ENCODE results near the gene RIIAD1. TPM values are rescaled to one million over a fixed set of nuclear protein-coding genes. Genes with fewer than 3 reads are reported as not detected.
A peak's percentile ranks its signal among the peaks of the same experiment; 100 is the strongest.
"Not testable (repeated sequence)": the region's sequence is repeated elsewhere in the genome, so short reads cannot be mapped to it uniquely, and the experiment has no call there.

The RIIAD1 gene
- not detected in 2 replicates for total RNA-seq (2014; rRNA removed; shearing (Covaris generic))

- DNase-seq (ENCODE audit: low spot score): no peak
Measured at GRCh38 chr1:151720974-151721787, at the start of gene RIIAD1. Gene RIIAD1, plus strand, starts transcription at chr1:151721522. Its CDS starts 15 bp downstream, at chr1:151721537.

GRCh38 chr1:151673407-151673806 lies 47.9 kb upstream of the RIIAD1 start:
- no peak for DNase-seq (ENCODE audit: low spot score)

GRCh38 chr1:151680391-151680790 lies 40.9 kb upstream of the RIIAD1 start:
- DNase-seq (ENCODE audit: low spot score): peak; percentile 77

GRCh38 chr1:151680826-151681225 lies 40.5 kb upstream of the RIIAD1 start:
- peak; percentile 100 for DNase-seq (ENCODE audit: low spot score)

GRCh38 chr1:151681923-151682322 lies 39.4 kb upstream of the RIIAD1 start:
- DNase-seq (ENCODE audit: low spot score): no peak

GRCh38 chr1:151682901-151683300 lies 38.4 kb upstream of the RIIAD1 start:
- not testable (repeated sequence) for DNase-seq (ENCODE audit: low spot score)

- DNase-seq (ENCODE audit: low spot score): no peak
Measured at GRCh38 chr1:151684128-151684527, 37.2 kb upstream of the RIIAD1 start.

- no peak for DNase-seq (ENCODE audit: low spot score)
Measured at GRCh38 chr1:151686561-151686960, 34.8 kb upstream of the RIIAD1 start.

- DNase-seq (ENCODE audit: low spot score): no peak
Measured at GRCh38 chr1:151689494-151689893, 31.8 kb upstream of the RIIAD1 start.

- DNase-seq (ENCODE audit: low spot score): no peak
Measured at GRCh38 chr1:151692226-151692625, 29.1 kb upstream of the RIIAD1 start.

GRCh38 chr1:151693057-151693651 lies 28.2 kb upstream of the RIIAD1 start:
- DNase-seq (ENCODE audit: low spot score): peak; percentile 69

- DNase-seq (ENCODE audit: low spot score): no peak
Measured at GRCh38 chr1:151701515-151701914, 19.8 kb upstream of the RIIAD1 start.

- DNase-seq (ENCODE audit: low spot score): no peak
Measured at GRCh38 chr1:151702936-151703335, 18.4 kb upstream of the RIIAD1 start.

GRCh38 chr1:151703813-151704212 lies 17.5 kb upstream of the RIIAD1 start:
- no peak for DNase-seq (ENCODE audit: low spot score)

GRCh38 chr1:151704246-151704645 lies 17.1 kb upstream of the RIIAD1 start:
- DNase-seq (ENCODE audit: low spot score): no peak

- DNase-seq (ENCODE audit: low spot score): no peak
Measured at GRCh38 chr1:151705146-151705545, 16.2 kb upstream of the RIIAD1 start.

- no peak for DNase-seq (ENCODE audit: low spot score)
Measured at GRCh38 chr1:151705753-151706463, 15.4 kb upstream of the RIIAD1 start.

- DNase-seq (ENCODE audit: low spot score): no peak
Measured at GRCh38 chr1:151706464-151707415, 14.6 kb upstream of the RIIAD1 start.

GRCh38 chr1:151707541-151708065 lies 13.7 kb upstream of the RIIAD1 start:
- DNase-seq (ENCODE audit: low spot score): no peak

- no peak for DNase-seq (ENCODE audit: low spot score)
Measured at GRCh38 chr1:151708891-151709290, 12.4 kb upstream of the RIIAD1 start.

- DNase-seq (ENCODE audit: low spot score): peak; percentile 40
Measured at GRCh38 chr1:151710187-151710840, 11.0 kb upstream of the RIIAD1 start.

All from A172 (cell line).